Neural progenitor cell (in vitro differentiated cells): ENCODE results near the gene ADAT1. TPM values are rescaled to one million over a fixed set of nuclear protein-coding genes. Genes with fewer than 3 reads are reported as not detected.

ENCODE experiments used
- DNase-seq: peaks from one replicate; pipeline ENCODE4 v3.0.0-alpha.2; 2016; ENCODE audit warnings: low spot score
- H2AFZ ChIP-seq: fragments of 200-600 bp; sonication (generic); replicated peaks from 2 replicates; pipeline ENCODE4 v1.6.1; 2016; ENCODE audit warnings: antibody characterized with exemption
- H3F3A ChIP-seq: fragments of 200-600 bp; sonication (generic); 2 replicates; pipeline ENCODE4 v1.6.1; 2016; ENCODE audit warnings: antibody characterized with exemption, low read depth
- H3K27ac ChIP-seq: fragments of 200-600 bp; sonication (generic); 2 replicates; pipeline ENCODE4 v1.5.1; 2016; ENCODE audit warnings: mild to moderate bottlenecking
- H3K27me3 ChIP-seq: fragments of 200-600 bp; sonication (generic); 2 replicates; pipeline ENCODE4 v1.6.1; 2016; ENCODE audit warnings: mild to moderate bottlenecking, moderate library complexity
- H3K36me3 ChIP-seq: fragments of 200-600 bp; sonication (generic); 2 replicates; pipeline ENCODE4 v1.5.1; 2016
- H3K4me1 ChIP-seq: fragments of 200-600 bp; sonication (generic); 2 replicates; pipeline ENCODE4 v1.6.1; 2016; ENCODE audit warnings: mixed run types
- H3K4me2 ChIP-seq: fragments of 200-600 bp; sonication (generic); 2 replicates; pipeline ENCODE4 v1.6.1; 2016
- H3K4me3 ChIP-seq: fragments of 200-600 bp; sonication (generic); 2 replicates; pipeline ENCODE4 v1.5.1; 2016
- H3K79me2 ChIP-seq: fragments of 200-600 bp; sonication (generic); 2 replicates; pipeline ENCODE4 v1.6.1; 2016; ENCODE audit warnings: low read depth
- H3K9ac ChIP-seq: fragments of 200-600 bp; sonication (generic); 2 replicates; pipeline ENCODE4 v1.6.1; 2016
- H3K9me3 ChIP-seq: fragments of 200-600 bp; sonication (generic); 2 replicates; pipeline ENCODE4 v1.5.1; 2016; ENCODE audit warnings: low read depth
- H4K20me1 ChIP-seq: fragments of 200-600 bp; sonication (generic); 2 replicates; pipeline ENCODE4 v1.6.1; 2016; ENCODE audit warnings: low read depth
- H3K27ac Mint-ChIP-seq: 3 replicates; pipeline ENCODE4 v1.8.0; 2021; ENCODE audit warnings: mixed read lengths
- H3K27me3 Mint-ChIP-seq: 2 replicates; pipeline ENCODE4 v1.8.0; 2022; ENCODE audit warnings: low read depth, mild to moderate bottlenecking, inconsistent platforms, moderate library complexity, mixed read lengths; ENCODE audit not compliant: insufficient read depth
- H3K36me3 Mint-ChIP-seq: 3 replicates; pipeline ENCODE4 v1.8.0; 2021; ENCODE audit warnings: mixed read lengths
- H3K4me1 Mint-ChIP-seq: 3 replicates; pipeline ENCODE4 v1.8.0; 2021; ENCODE audit warnings: mixed read lengths
- H3K4me3 Mint-ChIP-seq: 3 replicates; pipeline ENCODE4 v1.8.0; 2021; ENCODE audit warnings: mild to moderate bottlenecking, moderate library complexity, mixed read lengths
- H3K9me3 Mint-ChIP-seq: 3 replicates; pipeline ENCODE4 v1.8.0; 2020; ENCODE audit warnings: mixed read lengths
- EZH2 ChIP-seq: fragments of 200-600 bp; sonication (generic); IDR thresholded peaks from 2 replicates; pipeline ENCODE4 v1.6.1; 2017; ENCODE audit warnings: antibody characterized with exemption, mild to moderate bottlenecking, moderate library complexity
- EZH2phosphoT487 ChIP-seq: fragments of 200-600 bp; sonication (generic); IDR thresholded peaks from 2 replicates; pipeline ENCODE4 v1.6.1; 2017; ENCODE audit warnings: antibody characterized with exemption
- total RNA-seq: library from RNA; depleted of rRNA; stranded (reverse); fragments of >200 nt; gene quantifications from 2 replicates; pipeline ENCODE4 v1.2.3, GENCODE V29; 2015; ENCODE audit warnings: low replicate concordance
- TF ChIP-seq, protein P1 (sequence below): fragments of 200-600 bp; sonication (generic); IDR thresholded peaks from 2 replicates; pipeline ENCODE4 v1.5.1; 2017; ENCODE audit warnings: antibody characterized with exemption, mild to moderate bottlenecking

Gene ADAT1
- total RNA-seq, 1 donor from 2014 or later, result 76.6 TPM

DNA sequence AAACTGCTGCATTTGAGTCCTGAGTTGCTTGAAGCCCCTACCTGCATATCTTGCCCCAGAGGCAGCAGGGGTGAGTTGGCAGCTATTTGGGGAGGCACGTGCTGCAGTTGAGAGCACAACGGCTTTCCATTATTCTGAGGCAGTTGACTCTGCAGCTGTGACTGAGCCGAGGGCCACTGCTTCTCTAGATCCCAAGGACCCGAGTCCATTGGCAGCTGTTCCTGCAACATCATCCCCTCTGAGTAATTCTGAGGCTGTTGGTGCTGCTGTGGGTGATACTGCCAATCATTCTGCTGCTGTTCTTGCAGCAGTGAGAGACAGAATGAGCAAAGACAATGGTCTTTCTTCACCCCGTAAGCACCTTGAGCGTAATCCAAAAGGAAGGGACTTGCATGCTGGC lies 37.2 kb upstream of the ADAT1 start:
- Mint-ChIP-seq H3K36me3 (peaks cover 9% of the 10 kb centered on the region), H3K4me1 (no peaks in the 10 kb centered on the region), H3K27me3 (peaks cover 2% of the 10 kb centered on the region), H3K4me3 (no peak overlapping the region), H3K9me3 (no peaks in the 10 kb centered on the region), H3K27ac (no peak overlapping the region)
- no peaks in the 10 kb centered on the region for H3K27me3 ChIP-seq
- no peaks in the 10 kb centered on the region for H3K79me2 ChIP-seq
- TF ChIP-seq EZH2phosphoT487, result no peak
- TF ChIP-seq EZH2, result no peak
- TF ChIP-seq, protein P1, sequence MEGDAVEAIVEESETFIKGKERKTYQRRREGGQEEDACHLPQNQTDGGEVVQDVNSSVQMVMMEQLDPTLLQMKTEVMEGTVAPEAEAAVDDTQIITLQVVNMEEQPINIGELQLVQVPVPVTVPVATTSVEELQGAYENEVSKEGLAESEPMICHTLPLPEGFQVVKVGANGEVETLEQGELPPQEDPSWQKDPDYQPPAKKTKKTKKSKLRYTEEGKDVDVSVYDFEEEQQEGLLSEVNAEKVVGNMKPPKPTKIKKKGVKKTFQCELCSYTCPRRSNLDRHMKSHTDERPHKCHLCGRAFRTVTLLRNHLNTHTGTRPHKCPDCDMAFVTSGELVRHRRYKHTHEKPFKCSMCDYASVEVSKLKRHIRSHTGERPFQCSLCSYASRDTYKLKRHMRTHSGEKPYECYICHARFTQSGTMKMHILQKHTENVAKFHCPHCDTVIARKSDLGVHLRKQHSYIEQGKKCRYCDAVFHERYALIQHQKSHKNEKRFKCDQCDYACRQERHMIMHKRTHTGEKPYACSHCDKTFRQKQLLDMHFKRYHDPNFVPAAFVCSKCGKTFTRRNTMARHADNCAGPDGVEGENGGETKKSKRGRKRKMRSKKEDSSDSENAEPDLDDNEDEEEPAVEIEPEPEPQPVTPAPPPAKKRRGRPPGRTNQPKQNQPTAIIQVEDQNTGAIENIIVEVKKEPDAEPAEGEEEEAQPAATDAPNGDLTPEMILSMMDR, result no peak
- H2AFZ ChIP-seq, result no peak overlapping the region
- H3K9ac ChIP-seq, result no peak overlapping the region
- H3K4me2 ChIP-seq, result no peak overlapping the region
- H3K9me3 ChIP-seq, result no peaks in the 10 kb centered on the region
- H3F3A ChIP-seq, result no peaks in the 10 kb centered on the region
- DNase-seq, result no peak
- no peaks in the 10 kb centered on the region for H4K20me1 ChIP-seq
- no peak overlapping the region for H3K27ac ChIP-seq
- no peaks in the 10 kb centered on the region for H3K4me1 ChIP-seq
- peaks cover 12% of the 10 kb centered on the region for H3K36me3 ChIP-seq
- no peak overlapping the region for H3K4me3 ChIP-seq

GRCh38 chr16:75658175-75658574 lies 35.1 kb upstream of the ADAT1 start:
- DNase-seq, result no peak
- Mint-ChIP-seq H3K9me3 (no peaks in the 10 kb centered on the region), H3K27ac (no peak overlapping the region), H3K36me3 (peaks cover 17% of the 10 kb centered on the region), H3K4me1 (peaks cover 3% of the 10 kb centered on the region), H3K27me3 (no peaks in the 10 kb centered on the region), H3K4me3 (no peak overlapping the region)
- H3K27ac ChIP-seq, result no peak overlapping the region
- TF ChIP-seq EZH2phosphoT487 (no peak), EZH2 (no peak)
- TF ChIP-seq, protein P1, result no peak
- H4K20me1 ChIP-seq, result peaks cover 6% of the 10 kb centered on the region
- H3K27me3 ChIP-seq, result no peaks in the 10 kb centered on the region
- H3K4me2 ChIP-seq, result no peak overlapping the region
- peaks cover 15% of the 10 kb centered on the region for H3K36me3 ChIP-seq
- H3K9me3 ChIP-seq, result no peaks in the 10 kb centered on the region
- H3K4me1 ChIP-seq, result no peaks in the 10 kb centered on the region
- H3K4me3 ChIP-seq, result no peak overlapping the region
- no peak overlapping the region for H2AFZ ChIP-seq
- H3F3A ChIP-seq, result no peaks in the 10 kb centered on the region
- H3K79me2 ChIP-seq, result peaks cover 7% of the 10 kb centered on the region
- H3K9ac ChIP-seq, result no peak overlapping the region

DNA sequence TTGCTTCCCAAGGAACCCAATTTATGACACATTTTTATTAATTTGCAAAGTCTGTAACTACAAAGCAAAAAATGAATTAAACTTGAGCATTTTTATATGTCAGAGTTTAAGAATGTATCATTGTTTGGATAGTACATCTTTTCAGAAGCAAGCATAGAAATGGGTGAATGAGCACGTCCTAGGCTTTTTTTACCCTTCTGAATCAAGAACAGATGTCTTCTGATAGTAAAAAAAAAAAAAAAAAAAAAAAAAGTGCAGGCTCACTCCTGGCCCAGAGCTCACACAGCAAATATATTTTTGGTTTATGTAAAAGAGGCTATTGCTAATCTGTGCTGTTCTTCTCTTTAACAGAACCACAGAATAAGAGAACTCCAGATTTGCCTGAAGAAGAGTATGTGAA lies 30.8 kb upstream of the ADAT1 start:
- no peak overlapping the region for H3K4me2 ChIP-seq

More for the DNA sequence above, 30.8 kb upstream of the ADAT1 start:
- H4K20me1 ChIP-seq, result peaks cover 35% of the 10 kb centered on the region
- H3F3A ChIP-seq, result peaks cover under 1% of the 10 kb centered on the region
- no peak for DNase-seq
- TF ChIP-seq EZH2phosphoT487, result no peak
- TF ChIP-seq, protein P1, result no peak
- TF ChIP-seq EZH2, result no peak
- H3K4me1 ChIP-seq, result peaks cover 12% of the 10 kb centered on the region
- no peak overlapping the region for H3K4me3 ChIP-seq
- Mint-ChIP-seq H3K27me3 (peaks cover under 1% of the 10 kb centered on the region), H3K9me3 (no peaks in the 10 kb centered on the region), H3K27ac (no peak overlapping the region), H3K4me1 (peaks cover 20% of the 10 kb centered on the region), H3K36me3 (peaks cover 33% of the 10 kb centered on the region), H3K4me3 (no peak overlapping the region)
- H3K9ac ChIP-seq, result no peak overlapping the region
- H3K27ac ChIP-seq, result no peak overlapping the region
- H3K36me3 ChIP-seq, result peaks cover 15% of the 10 kb centered on the region
- peaks cover 50% of the 10 kb centered on the region for H3K79me2 ChIP-seq
- no peaks in the 10 kb centered on the region for H3K27me3 ChIP-seq
- H3K9me3 ChIP-seq, result no peaks in the 10 kb centered on the region
- no peak overlapping the region for H2AFZ ChIP-seq
